VCaP (cell line): Measurements from ENCODE around the gene TUBA4B.

Experiments used
- H3K27ac ChIP-seq: fragments of 450-650 bp; 2 replicates; pipeline ENCODE4 v1.5.1; 2017
- CTCF ChIP-seq: fragments of 450-650 bp; conservative IDR thresholded peaks from 2 replicates; pipeline ENCODE4 v1.5.1; 2017; ENCODE audit warnings: mild to moderate bottlenecking, moderate library complexity

Gene TUBA4B

GRCh38 chr2:219266886-219267285 lies 13.8 kb downstream of the TUBA4B start:
- no peak for TF ChIP-seq CTCF
- H3K27ac ChIP-seq = no peak overlapping the region

GRCh38 chr2:219268294-219268693 lies 15.3 kb downstream of the TUBA4B start:
- TF ChIP-seq CTCF = no peak

GRCh38 chr2:219269362-219270054 lies 16.5 kb downstream of the TUBA4B start:
- H3K27ac ChIP-seq = no peak overlapping the region
- TF ChIP-seq CTCF = no peak

More at GRCh38 chr2:219268294-219268693, 15.3 kb downstream of the TUBA4B start:
- no peak overlapping the region for H3K27ac ChIP-seq

- no peak for TF ChIP-seq CTCF
- H3K27ac ChIP-seq = no peak overlapping the region
These were observed 17.0 kb downstream of the TUBA4B start for GRCh38 chr2:219270055-219270372.

GRCh38 chr2:219271021-219271420 lies 18.0 kb downstream of the TUBA4B start:
- no peak for TF ChIP-seq CTCF
- no peak overlapping the region for H3K27ac ChIP-seq

GRCh38 chr2:219272356-219272755 lies 19.3 kb downstream of the TUBA4B start:
- TF ChIP-seq CTCF = no peak
- no peak overlapping the region for H3K27ac ChIP-seq

- TF ChIP-seq CTCF = no peak
- H3K27ac ChIP-seq = no peak overlapping the region
These were observed 20.0 kb downstream of the TUBA4B start for GRCh38 chr2:219272995-219273394.
